Tracheal epithelial cell (primary cell): ENCODE data around the gene MYL5. TPM values are rescaled to one million over a fixed set of nuclear protein-coding genes. Genes with fewer than 3 reads are reported as not detected.

Experiments used
- total RNA-seq: library from RNA; depleted of rRNA; stranded (reverse); fragments of >200 nt; gene quantifications from 2 replicates; pipeline ENCODE4 v1.2.1, GENCODE V29; 2014

Gene MYL5, protein sequence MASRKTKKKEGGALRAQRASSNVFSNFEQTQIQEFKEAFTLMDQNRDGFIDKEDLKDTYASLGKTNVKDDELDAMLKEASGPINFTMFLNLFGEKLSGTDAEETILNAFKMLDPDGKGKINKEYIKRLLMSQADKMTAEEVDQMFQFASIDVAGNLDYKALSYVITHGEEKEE
- total RNA-seq, result 2.3 and 4.8 TPM in 2 replicates

GRCh38 chr4:674172-675035 is at the start of gene MYL5, which contains the start of gene ATP5ME:
TSS of gene MYL5 (plus strand) at chr4:674542. CDS start at chr4:678027, 3,485 bp downstream.
TSS of gene ATP5ME (minus strand) at chr4:674276. CDS start at chr4:674247, 29 bp downstream.

DNA sequence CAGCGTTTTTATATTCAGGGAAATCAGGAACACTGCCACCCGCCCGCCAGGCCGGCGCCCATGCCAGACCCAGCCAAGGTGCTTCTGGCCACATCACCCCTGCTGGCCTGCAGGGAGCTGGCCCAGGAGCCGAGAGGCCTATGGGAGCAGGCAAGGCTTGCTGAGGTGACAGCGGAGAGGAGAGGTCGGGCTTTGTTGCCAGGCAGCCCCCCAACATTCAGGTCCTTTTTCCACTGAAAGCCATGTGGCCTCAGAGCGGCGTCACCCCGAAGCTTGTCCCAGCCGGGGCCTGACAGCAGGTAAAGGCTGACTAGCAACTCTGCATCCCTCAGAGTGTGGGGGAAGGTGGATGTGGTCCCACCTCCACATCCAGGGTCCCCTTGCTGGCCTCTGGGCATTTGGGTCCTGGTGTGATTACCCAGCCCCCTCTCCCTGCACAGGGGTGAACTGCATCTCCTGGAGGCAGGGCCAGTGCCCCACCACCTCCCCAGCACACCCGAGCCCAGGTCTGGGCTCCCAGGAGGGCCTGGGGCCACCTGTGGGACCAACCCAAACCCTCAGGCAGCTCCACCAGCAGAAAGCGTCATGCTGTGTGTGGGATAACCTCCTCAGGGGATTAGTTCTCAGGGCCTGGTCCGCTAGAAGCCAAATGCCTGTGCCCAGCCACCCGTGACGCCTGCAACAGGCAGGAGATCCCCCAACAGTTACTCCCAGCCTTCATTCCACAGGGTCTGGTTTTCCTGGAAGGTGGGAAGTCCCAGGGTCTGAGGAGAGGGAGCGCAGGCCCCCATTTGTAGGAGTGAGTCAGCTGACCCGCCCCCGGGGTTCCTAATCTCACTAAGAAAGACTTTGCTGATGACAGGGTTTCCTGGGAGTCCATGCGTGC is 49.4 kb upstream of the MYL5 start, which contains the start of gene PDE6B:
TSS of gene PDE6B (plus strand) at position 869 of the 886 bp plus-strand sequence. CDS start 54 bp downstream, outside the sequence.

GRCh38 chr4:688854-689681 is 14.7 kb downstream of the MYL5 start, which contains the start of gene SLC49A3:
TSS of gene SLC49A3 (minus strand) at chr4:689151. CDS start at chr4:689127, 24 bp downstream.

GRCh38 chr4:705278-706082 is 31.1 kb downstream of the MYL5 start, which contains the start of gene PCGF3:
TSS of gene PCGF3 (plus strand) at chr4:705832. CDS start at chr4:733681, 27,849 bp downstream.

Other genes starting within 250 kb of the MYL5 start
- 19.3 and 21.5 TPM in 2 replicates for gene ZNF721, start 175.4 kb upstream of the MYL5 start, total RNA-seq
- 36.7 and 41.0 TPM in 2 replicates for gene PIGG, start 175.3 kb upstream of the MYL5 start, total RNA-seq
- gene TMEM271, start 98.2 kb upstream of the MYL5 start, total RNA-seq, result not detected in 2 replicates
- 0.21 and 4.8 TPM in 2 replicates for gene PDE6B, start 49.0 kb upstream of the MYL5 start, total RNA-seq
- gene ATP5ME, start 266 bp upstream of the MYL5 start, total RNA-seq, result 79.8 and 92.3 TPM in 2 replicates
- 0.21 and 0.96 TPM in 2 replicates for gene SLC49A3, start 14.6 kb downstream of the MYL5 start, total RNA-seq
- gene PCGF3, start 31.3 kb downstream of the MYL5 start, total RNA-seq, result 37.5 and 57.4 TPM in 2 replicates
- gene CPLX1, start 151.6 kb downstream of the MYL5 start, total RNA-seq, result not detected in 2 replicates